ENCODE data around the gene CPEB4. TPM values are rescaled to one million over a fixed set of nuclear protein-coding genes. Genes with fewer than 3 reads are reported as not detected.

Gene CPEB4
- total and polyA plus RNA-seq, 10 of the 15 experiments (the other 5 are each of a cell fraction or from before 2014, with no cell fraction given): 6.9 to 33.1 (median 20.4) TPM

DNA sequence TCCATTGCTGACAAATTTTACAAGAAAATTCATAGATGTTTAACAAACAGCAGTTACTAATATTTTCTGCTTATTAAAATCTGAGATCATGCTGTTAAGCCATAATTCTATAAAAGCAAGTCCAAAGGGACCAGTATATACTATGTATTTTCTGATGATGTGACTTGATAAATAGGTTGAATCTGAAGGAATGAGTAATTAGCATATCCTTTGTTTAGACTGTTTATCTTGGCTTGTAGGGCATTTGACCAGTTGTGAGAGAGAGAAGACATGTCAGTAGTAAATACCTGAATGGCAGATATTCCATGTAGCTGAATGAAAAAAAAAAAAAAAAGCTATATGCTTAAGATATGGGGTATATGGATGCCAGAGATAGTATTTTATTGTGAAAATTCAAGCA lies 14.6 kb downstream of the CPEB4 start:
- ChIA-PET CTCF (interaction anchor here (0.9 to 5.7 kb wide), 10 partner anchors 9 to 285 kb away, joined by 3 to 46 read pairs (median 7); partner anchors contain the start of gene CPEB4), SMC1A (ENCODE audit: uncharacterized antibody, unreplicated experiment) (interaction anchor here (1.0 to 17.4 kb wide), 14 partner anchors 11 to 286 kb away, joined by 3 to 361 read pairs (median 8); partner anchors contain the start of genes BOD1 and CPEB4), POLR2A (interaction anchor here (0.6 to 7.8 kb wide), 8 partner anchors 11 to 1575 kb away, joined by 3 to 105 read pairs (median 5); partner anchors contain the start of gene CPEB4), RAD21 (ENCODE audit: unreplicated experiment) (interaction anchor here (0.7 to 6.0 kb wide), 13 partner anchors 9 to 273 kb away, joined by 3 to 104 read pairs (median 6); partner anchors contain the start of gene CPEB4)
- H3K9me3 ChIP-seq (replicated peaks; ENCODE audit: control insufficient read depth, insufficient read depth, low read length): no peaks in the 10 kb centered on the region; the same call in 2 of the 3 replicates
- no peaks in the 10 kb centered on the region for H3K27me3 ChIP-seq (replicated peaks in 1 of 2; ENCODE audit: control insufficient read depth in 2 of 2, insufficient read depth in 2 of 2, low read length in 1 of 2)
- H4K20me1 ChIP-seq (ENCODE audit: control insufficient read depth, insufficient read depth): no peaks in the 10 kb centered on the region
- BruUV-seq (replicated peaks): no TSS peak
- peaks cover 28% of the 10 kb centered on the region for H3K4me1 ChIP-seq (ENCODE audit: control insufficient read depth, insufficient read depth, low read length)
- FAIRE-seq (no peak), DNase-seq (ENCODE audit: low read depth, low spot score) (no peak), ATAC-seq (no peak)
- peak overlapping the region; percentile 59 for H3K27ac ChIP-seq (ENCODE audit: control insufficient read depth, insufficient read depth)
- no peak overlapping the region for H3K9ac ChIP-seq (ENCODE audit: control insufficient read depth, insufficient read depth, low read length)
- TF ChIP-seq CEBPZ (IDR thresholded peaks at IDR 0.05; ENCODE audit: low read depth, low read length) (no peak), ASH2L (IDR thresholded peaks at IDR 0.05; ENCODE audit: borderline replicate concordance, low read depth) (no peak), TBL1XR1 (IDR thresholded peaks at IDR 0.05; ENCODE audit: low read depth, low read length) (no peak), RAD21 (IDR thresholded peaks at IDR 0.05; ENCODE audit: insufficient read depth, low read depth, low read length) (no peak), TCF3 (IDR thresholded peaks at IDR 0.05; ENCODE audit: borderline replicate concordance, insufficient read depth, low read depth, low read length) (no peak), JUNB (IDR thresholded peaks at IDR 0.05) (no peak), CREM (IDR thresholded peaks at IDR 0.05; ENCODE audit: low read depth) (no peak), CHD1 (IDR thresholded peaks at IDR 0.05; ENCODE audit: low read depth, low read length) (no peak), FOXM1 (IDR thresholded peaks at IDR 0.05; ENCODE audit: low read depth, low read length) (no peak), NFIC (IDR thresholded peaks at IDR 0.05; ENCODE audit: low read depth, low read length) (no peak), NR2C2 (IDR thresholded peaks at IDR 0.05; ENCODE audit: borderline replicate concordance, control insufficient read depth, insufficient read length, low read depth) (no peak), STAT1 (conservative IDR thresholded peaks at IDR 0.05) (no peak), POLR2AphosphoS2 (IDR thresholded peaks at IDR 0.05; ENCODE audit: low read depth, low read length) (no peak)
- TF ChIP-seq, protein P1, sequence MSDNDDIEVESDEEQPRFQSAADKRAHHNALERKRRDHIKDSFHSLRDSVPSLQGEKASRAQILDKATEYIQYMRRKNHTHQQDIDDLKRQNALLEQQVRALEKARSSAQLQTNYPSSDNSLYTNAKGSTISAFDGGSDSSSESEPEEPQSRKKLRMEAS (IDR thresholded peaks at IDR 0.05; ENCODE audit: low read depth, low read length): no peak
- H3K4me2 ChIP-seq (ENCODE audit: control insufficient read depth, insufficient read depth): no peak overlapping the region
- peaks cover 0 to 5% of the 10 kb centered on the region in 2 experiments; a peak in 1 of 4 replicates for H3K36me3 ChIP-seq (ENCODE audit: control insufficient read depth in 2 of 2, insufficient read depth in 2 of 2, low read length in 1 of 2)
- H2AFZ ChIP-seq (ENCODE audit: control insufficient read depth, low read depth, low read length): no peak overlapping the region
- H3K79me2 ChIP-seq (ENCODE audit: control insufficient read depth, insufficient read depth, low read length): peaks cover 88% of the 10 kb centered on the region
- H3K4me3 ChIP-seq: 0 out of 2 replicates have a peak overlapping the region, but pooled peaks have one; percentile 0
- in situ Hi-C loops (cut with MboI): no loop called here
- intact Hi-C loops (cut with micrococcal nuclease; ENCODE audit: unreplicated experiment): no loop called here
